ENCODE measurements around the gene KATNAL1.

KATNAL1 gene

GRCh38 chr13:30255696-30256095 is 51.7 kb downstream of the KATNAL1 start:
- TF ChIP-seq GATA1 (IDR thresholded peaks at IDR 0.05; ENCODE audit: low read depth, low read length) (no peak), POLR2A (IDR thresholded peaks at IDR 0.05; ENCODE audit: low read length) (no peak)
- DNase-seq = no peak

GRCh38 chr13:30253830-30254229 is 53.5 kb downstream of the KATNAL1 start:
- TF ChIP-seq GATA1 (IDR thresholded peaks at IDR 0.05; ENCODE audit: low read depth, low read length) (no peak), POLR2A (IDR thresholded peaks at IDR 0.05; ENCODE audit: low read length) (no peak)
- DNase-seq = no peak

GRCh38 chr13:30247406-30247805 is 59.9 kb downstream of the KATNAL1 start:
- DNase-seq = no peak
- TF ChIP-seq GATA1 (IDR thresholded peaks at IDR 0.05; ENCODE audit: low read depth, low read length) (no peak), POLR2A (IDR thresholded peaks at IDR 0.05; ENCODE audit: low read length) (no peak)

- DNase-seq = no peak
- TF ChIP-seq POLR2A (IDR thresholded peaks at IDR 0.05; ENCODE audit: low read length) (no peak), GATA1 (IDR thresholded peaks at IDR 0.05; ENCODE audit: low read depth, low read length) (no peak)
Observed at GRCh38 chr13:30241532-30241931, 65.8 kb downstream of the KATNAL1 start.

GRCh38 chr13:30240608-30241007 is 66.7 kb downstream of the KATNAL1 start:
- TF ChIP-seq GATA1 (IDR thresholded peaks at IDR 0.05; ENCODE audit: low read depth, low read length) (no peak), POLR2A (IDR thresholded peaks at IDR 0.05; ENCODE audit: low read length) (no peak)
- DNase-seq = no peak

- no peak for TF ChIP-seq POLR2A (IDR thresholded peaks at IDR 0.05; ENCODE audit: low read length)
- peak; percentile 40 to 47 for DNase-seq
Observed at GRCh38 chr13:30235216-30235615, 72.1 kb downstream of the KATNAL1 start.

GRCh38 chr13:30234619-30235162 is 72.7 kb downstream of the KATNAL1 start:
- DNase-seq = no peak
- no peak for TF ChIP-seq GATA1 (IDR thresholded peaks at IDR 0.05; ENCODE audit: low read depth, low read length)
- no peak for TF ChIP-seq POLR2A (IDR thresholded peaks at IDR 0.05; ENCODE audit: low read length)

GRCh38 chr13:30224732-30225131 is 82.6 kb downstream of the KATNAL1 start:
- TF ChIP-seq GATA1 (IDR thresholded peaks at IDR 0.05; ENCODE audit: low read depth, low read length) = no peak
- no peak for TF ChIP-seq POLR2A (IDR thresholded peaks at IDR 0.05; ENCODE audit: low read length)
- peak; percentile 29 to 39 for DNase-seq

GRCh38 chr13:30222254-30222653 is 85.1 kb downstream of the KATNAL1 start:
- no peak for DNase-seq
- no peak for TF ChIP-seq GATA1 (IDR thresholded peaks at IDR 0.05; ENCODE audit: low read depth, low read length)

GRCh38 chr13:30216111-30216510 is 91.2 kb downstream of the KATNAL1 start:
- DNase-seq = no peak
- no peak for TF ChIP-seq GATA1 (IDR thresholded peaks at IDR 0.05; ENCODE audit: low read depth, low read length)
- no peak for TF ChIP-seq POLR2A (IDR thresholded peaks at IDR 0.05; ENCODE audit: low read length)

GRCh38 chr13:30212256-30212655 is 95.1 kb downstream of the KATNAL1 start:
- no peak for DNase-seq
- TF ChIP-seq POLR2A (IDR thresholded peaks at IDR 0.05; ENCODE audit: low read length) = no peak
- no peak for TF ChIP-seq GATA1 (IDR thresholded peaks at IDR 0.05; ENCODE audit: low read depth, low read length)

- TF ChIP-seq POLR2A (IDR thresholded peaks at IDR 0.05; ENCODE audit: low read length) (no peak), GATA1 (IDR thresholded peaks at IDR 0.05; ENCODE audit: low read depth, low read length) (no peak)
- no peak for DNase-seq
Observed at GRCh38 chr13:30211745-30212144, 95.6 kb downstream of the KATNAL1 start.

GRCh38 chr13:30204564-30204963 is 102.8 kb downstream of the KATNAL1 start:
- DNase-seq = no peak
- TF ChIP-seq GATA1 (IDR thresholded peaks at IDR 0.05; ENCODE audit: low read depth, low read length) (no peak), POLR2A (IDR thresholded peaks at IDR 0.05; ENCODE audit: low read length) (no peak)

GRCh38 chr13:30196025-30196424 is 111.3 kb downstream of the KATNAL1 start:
- no peak for DNase-seq
- TF ChIP-seq GATA1 (IDR thresholded peaks at IDR 0.05; ENCODE audit: low read depth, low read length) (no peak), POLR2A (IDR thresholded peaks at IDR 0.05; ENCODE audit: low read length) (no peak)

GRCh38 chr13:30194906-30195305 is 112.4 kb downstream of the KATNAL1 start:
- TF ChIP-seq POLR2A (IDR thresholded peaks at IDR 0.05; ENCODE audit: low read length) (no peak), GATA1 (IDR thresholded peaks at IDR 0.05; ENCODE audit: low read depth, low read length) (no peak)
- no peak for DNase-seq

Measured in erythroblast (primary cell).